Gastroesophageal sphincter (tissue), 4 donors: Measurements from ENCODE around the gene TMCO6. TPM values are rescaled to one million over a fixed set of nuclear protein-coding genes. Genes with fewer than 3 reads are reported as not detected.
A peak's percentile ranks its signal among the peaks of the same experiment; 100 is the strongest.

ENCODE experiments used
- ATAC-seq: fragments of 150-250 bp; one replicate; pipeline ENCODE4 v1.9.1; 2016; ENCODE audit warnings: mild to moderate bottlenecking, moderate library complexity
- H3K27ac ChIP-seq, 4 donors: fragments of 200-600 bp; sonication (generic) in 3 of 4; 1 replicate in 3 of 4; 2 replicates in 1 of 4; pipeline ENCODE4 v1.5.1; 2016 to 2019
- H3K27me3 ChIP-seq: fragments of 200-600 bp; sonication (generic); one replicate; pipeline ENCODE4 v1.5.1; 2019
- H3K36me3 ChIP-seq, 2 donors: fragments of 200-600 bp; sonication (generic); one replicate each; pipeline ENCODE4 v1.5.1; 2019; ENCODE audit warnings: control low read depth in 1 of 2
- H3K4me1 ChIP-seq, 3 donors: fragments of 200-600 bp; sonication (generic); 1 replicate in 2 of 3; 2 replicates in 1 of 3; pipeline ENCODE4 v1.5.1; 2016 to 2019; ENCODE audit warnings: control low read depth in 2 of 3
- H3K4me3 ChIP-seq, 2 donors: fragments of 200-600 bp; sonication (generic); one replicate each; pipeline ENCODE4 v1.5.1; 2019; ENCODE audit warnings: mild to moderate bottlenecking in 1 of 2, moderate library complexity in 1 of 2
- H3K9me3 ChIP-seq, 3 donors: fragments of 200-600 bp; sonication (generic); one replicate each; pipeline ENCODE4 v1.5.1; 2017 to 2019; ENCODE audit warnings: control low read depth in 2 of 3
- CTCF ChIP-seq, 4 experiments: fragments of 200-600 bp in 2 of 4; fragments of 450-650 bp in 2 of 4; sonication (generic) in 1 of 4; IDR thresholded peaks; one replicate each; pipeline ENCODE4 v1.5.1; 2017 to 2019; ENCODE audit warnings: antibody characterized with exemption in 4 of 4, mild to moderate bottlenecking in 2 of 4, moderate library complexity in 2 of 4
- EP300 ChIP-seq: sonication (generic); formaldehyde crosslinking; IDR thresholded peaks from one replicate; pipeline ENCODE4 v1.6.1; 2017; ENCODE audit warnings: antibody characterized with exemption, mild to moderate bottlenecking
- POLR2A ChIP-seq, 2 donors: fragments of 450-650 bp; IDR thresholded peaks; one replicate each; pipeline ENCODE4 v1.6.1; 2017; ENCODE audit warnings: antibody characterized with exemption in 2 of 2, mild to moderate bottlenecking in 2 of 2, moderate library complexity in 1 of 2
- POLR2AphosphoS5 ChIP-seq: sonication (generic); formaldehyde crosslinking; IDR thresholded peaks from one replicate; pipeline ENCODE4 v1.6.1; 2017; ENCODE audit warnings: antibody characterized with exemption
- WGBS, 2 donors: methylation state at CpG; one replicate each; pipeline ENCODE4 v1.1.5; 2018; ENCODE audit warnings: low coverage in 1 of 2; 5-methylcytosine and 5-hydroxymethylcytosine counted together
- total RNA-seq, 4 donors: library from RNA; depleted of rRNA; stranded (reverse); fragments of >200 nt; gene quantifications; one replicate each; pipeline ENCODE4 v1.1.0, GENCODE V29; 2016

The TMCO6 gene
- total RNA-seq, 4 donors from 2014 or later, result 10.9 to 72.1 (median 26.7) TPM

DNA sequence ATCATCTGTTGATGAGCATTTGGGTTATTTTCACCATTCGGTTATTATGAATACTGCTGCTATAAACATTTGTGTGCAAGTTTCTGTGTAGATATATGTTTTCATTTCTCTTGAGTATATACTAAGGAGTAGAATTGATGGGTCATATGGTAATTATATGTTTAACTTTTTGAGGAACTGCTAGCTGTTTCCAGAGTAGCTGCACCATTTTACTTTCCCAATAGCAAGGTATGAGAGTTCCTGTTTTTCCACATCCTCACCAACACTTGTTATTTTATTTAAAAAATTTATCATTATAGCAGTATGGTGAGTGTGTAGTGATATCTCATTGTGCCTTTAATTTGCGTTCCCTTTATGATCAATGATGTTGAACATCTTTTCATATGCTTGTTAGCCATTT lies 35.5 kb upstream of the TMCO6 start:
- ATAC-seq, result no peak

DNA sequence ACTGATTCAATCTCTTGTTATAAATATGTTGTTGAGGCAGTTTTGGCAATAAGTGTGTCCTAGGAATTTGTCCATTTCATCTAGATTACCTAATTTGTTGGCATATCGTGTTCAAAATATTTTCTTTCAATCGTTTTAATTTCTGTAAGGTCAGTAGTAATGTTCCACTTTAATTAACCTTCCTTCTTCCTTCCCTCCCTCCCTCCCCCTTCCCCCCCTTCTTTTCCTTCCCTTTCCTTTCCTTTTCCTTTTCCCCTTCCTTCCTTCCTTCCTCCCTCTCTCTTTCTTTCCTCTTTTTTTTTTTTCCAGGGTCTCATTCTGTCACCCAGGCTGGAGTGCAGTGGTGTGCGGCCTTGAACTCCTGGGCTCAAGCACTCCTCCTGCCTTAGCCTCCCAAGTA lies 33.4 kb upstream of the TMCO6 start:
- Histone ChIP-seq H3K4me3 (no peak overlapping the region), H3K27ac (no peak overlapping the region), H3K4me1 (no peaks in the 10 kb centered on the region), H3K27me3 (no peaks in the 10 kb centered on the region), H3K36me3 (no peaks in the 10 kb centered on the region), H3K9me3 (no peaks in the 10 kb centered on the region)
- no peak for ATAC-seq
- no peak for TF ChIP-seq POLR2A (IDR thresholded peaks at IDR 0.05)
- no peak for TF ChIP-seq EP300
- no peak for TF ChIP-seq CTCF (IDR thresholded peaks at IDR 0.05)
- no peak for TF ChIP-seq POLR2AphosphoS5
- WGBS, 2 donors, result 71 to 93% methylated on average over 2 to 3 of the region's 3 CpGs

More for the DNA sequence above, 35.5 kb upstream of the TMCO6 start:
- no peaks in the 10 kb centered on the region for H3K36me3 ChIP-seq
- H3K27me3 ChIP-seq, result no peaks in the 10 kb centered on the region
- TF ChIP-seq POLR2AphosphoS5 (no peak), POLR2A (IDR thresholded peaks at IDR 0.05) (no peak), EP300 (no peak), CTCF (IDR thresholded peaks at IDR 0.05) (no peak)
- no peak overlapping the region for H3K4me3 ChIP-seq
- H3K27ac ChIP-seq, result no peak overlapping the region
- WGBS, 2 donors, result 80 to 89% methylated on average over 2 of the region's 2 CpGs
- H3K9me3 ChIP-seq, result no peaks in the 10 kb centered on the region
- H3K4me1 ChIP-seq, result no peaks in the 10 kb centered on the region

DNA sequence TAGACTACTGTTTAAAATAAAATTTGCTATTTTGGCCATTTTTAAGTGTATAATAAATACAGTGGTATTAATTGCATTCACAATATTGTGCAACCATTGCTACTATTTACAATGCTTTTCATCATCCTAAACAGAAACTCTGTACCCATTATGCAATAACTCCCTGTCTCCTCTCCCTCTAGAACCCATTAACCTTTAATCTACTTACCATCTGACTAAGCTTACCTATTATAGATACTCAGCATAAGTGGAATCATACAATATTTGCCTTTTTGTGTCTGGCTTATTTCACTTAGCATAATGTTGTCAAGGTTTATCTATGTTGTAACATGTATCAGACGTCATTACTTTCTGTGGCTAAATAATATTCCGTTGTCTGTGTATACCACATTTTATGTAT lies 32.2 kb upstream of the TMCO6 start:
- Histone ChIP-seq H3K4me3 (no peak overlapping the region), H3K36me3 (no peaks in the 10 kb centered on the region), H3K4me1 (no peaks in the 10 kb centered on the region), H3K27me3 (no peaks in the 10 kb centered on the region), H3K27ac (no peak overlapping the region), H3K9me3 (no peaks in the 10 kb centered on the region)
- TF ChIP-seq POLR2A (IDR thresholded peaks at IDR 0.05) (no peak), CTCF (IDR thresholded peaks at IDR 0.05) (no peak), EP300 (no peak), POLR2AphosphoS5 (no peak)
- WGBS, 2 donors, result 61 to 95% methylated on average over 2 of the region's 2 CpGs
- no peak for ATAC-seq

GRCh38 chr5:140608722-140609121 lies 30.5 kb upstream of the TMCO6 start:
- H3K4me3 ChIP-seq, result no peak overlapping the region
- H3K27ac ChIP-seq, result peak overlapping the region in 3 of 4 donors; percentile 40 to 48 (median 43)
- ATAC-seq, result no peak
- no peaks in the 10 kb centered on the region for H3K36me3 ChIP-seq
- no peaks in the 10 kb centered on the region for H3K9me3 ChIP-seq
- H3K27me3 ChIP-seq, result no peaks in the 10 kb centered on the region
- TF ChIP-seq POLR2AphosphoS5 (no peak), CTCF (IDR thresholded peaks at IDR 0.05) (no peak), EP300 (no peak)
- H3K4me1 ChIP-seq, result no peaks in the 10 kb centered on the region

DNA sequence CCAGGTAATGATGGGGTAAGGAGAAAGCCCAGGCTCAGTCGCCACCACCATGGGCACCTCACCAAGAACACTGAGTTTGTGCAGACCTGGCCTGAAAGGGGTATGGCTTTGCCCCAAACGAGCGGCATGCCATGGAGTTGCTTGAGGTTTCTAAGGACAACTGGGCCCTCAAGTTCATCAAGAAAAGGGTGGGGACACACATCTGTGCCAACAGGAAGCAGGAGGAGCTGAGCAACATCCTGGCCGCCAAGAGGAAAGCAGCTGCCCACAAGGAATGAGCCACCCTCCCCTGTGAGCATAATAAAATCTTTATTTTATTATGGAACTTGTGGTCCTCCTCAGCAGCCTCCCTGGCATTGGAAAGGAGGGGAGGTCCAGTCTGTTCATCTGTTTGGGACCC lies 30.1 kb upstream of the TMCO6 start:
- peak; percentile 67 for ATAC-seq
- Histone ChIP-seq H3K27ac (peak overlapping the region in 3 of 4 donors; percentile 40 to 48 (median 43)), H3K9me3 (no peaks in the 10 kb centered on the region), H3K4me1 (no peaks in the 10 kb centered on the region), H3K4me3 (no peak overlapping the region), H3K36me3 (no peaks in the 10 kb centered on the region), H3K27me3 (no peaks in the 10 kb centered on the region)
- no peak for TF ChIP-seq POLR2A (IDR thresholded peaks at IDR 0.05)
- no peak for TF ChIP-seq CTCF (IDR thresholded peaks at IDR 0.05)
- peak; percentile 23 for TF ChIP-seq POLR2AphosphoS5
- TF ChIP-seq EP300, result no peak
- 60 to 71% methylated on average over 1 to 4 of the region's 4 CpGs for WGBS, 2 donors
